Upper lobe of left lung (tissue), 4 donors: Measurements from ENCODE around the gene CNTNAP4.

Experiments
- EP300 ChIP-seq, 4 donors: sonication (generic); formaldehyde crosslinking; IDR thresholded peaks; one replicate each; pipeline ENCODE4 v1.5.1; 2017; ENCODE audit warnings: antibody characterized with exemption in 4 of 4, control low read depth in 2 of 4
- POLR2A ChIP-seq, 4 donors: fragments of 450-650 bp; IDR thresholded peaks; one replicate each; pipeline ENCODE4 v1.5.1; 2016 to 2017; ENCODE audit warnings: antibody characterized with exemption in 4 of 4, mild to moderate bottlenecking in 2 of 4
- POLR2AphosphoS5 ChIP-seq, 2 donors: sonication (generic); formaldehyde crosslinking; IDR thresholded peaks; one replicate each; pipeline ENCODE4 v1.5.1; 2017; ENCODE audit warnings: antibody characterized with exemption in 2 of 2
- TF ChIP-seq, protein P1 (sequence below), 6 experiments: fragments of 450-650 bp in 4 of 6; fragments of 200-600 bp in 2 of 6; sonication (generic) in 2 of 6; IDR thresholded peaks; one replicate each; pipeline ENCODE4 v1.5.1; 2016 to 2019; ENCODE audit warnings: antibody characterized with exemption in 6 of 6

DNA sequence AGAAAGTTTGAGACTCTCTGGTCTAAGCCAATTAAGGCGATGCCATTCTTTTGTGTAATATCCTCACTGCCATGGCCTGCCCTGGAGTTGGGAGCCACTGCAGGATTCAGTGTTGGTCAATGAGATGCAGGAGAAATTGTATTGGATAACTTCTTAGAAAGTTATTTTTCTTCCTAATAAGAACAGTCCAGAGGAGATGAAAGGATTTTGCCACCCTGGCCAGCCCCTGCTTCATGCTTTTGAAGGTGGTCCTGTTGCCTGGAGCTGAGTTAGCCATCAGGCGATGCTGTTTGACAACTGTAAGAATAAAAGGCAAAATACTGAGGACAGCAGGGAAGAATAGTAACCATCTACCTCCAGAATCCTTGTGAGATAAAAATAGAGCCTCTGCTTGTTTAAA, 35.4 kb upstream of the CNTNAP4 start:
- TF ChIP-seq POLR2AphosphoS5 (IDR thresholded peaks at IDR 0.05) (no peak), EP300 (IDR thresholded peaks at IDR 0.05) (no peak), POLR2A (IDR thresholded peaks at IDR 0.05) (no peak)
- TF ChIP-seq, protein P1, sequence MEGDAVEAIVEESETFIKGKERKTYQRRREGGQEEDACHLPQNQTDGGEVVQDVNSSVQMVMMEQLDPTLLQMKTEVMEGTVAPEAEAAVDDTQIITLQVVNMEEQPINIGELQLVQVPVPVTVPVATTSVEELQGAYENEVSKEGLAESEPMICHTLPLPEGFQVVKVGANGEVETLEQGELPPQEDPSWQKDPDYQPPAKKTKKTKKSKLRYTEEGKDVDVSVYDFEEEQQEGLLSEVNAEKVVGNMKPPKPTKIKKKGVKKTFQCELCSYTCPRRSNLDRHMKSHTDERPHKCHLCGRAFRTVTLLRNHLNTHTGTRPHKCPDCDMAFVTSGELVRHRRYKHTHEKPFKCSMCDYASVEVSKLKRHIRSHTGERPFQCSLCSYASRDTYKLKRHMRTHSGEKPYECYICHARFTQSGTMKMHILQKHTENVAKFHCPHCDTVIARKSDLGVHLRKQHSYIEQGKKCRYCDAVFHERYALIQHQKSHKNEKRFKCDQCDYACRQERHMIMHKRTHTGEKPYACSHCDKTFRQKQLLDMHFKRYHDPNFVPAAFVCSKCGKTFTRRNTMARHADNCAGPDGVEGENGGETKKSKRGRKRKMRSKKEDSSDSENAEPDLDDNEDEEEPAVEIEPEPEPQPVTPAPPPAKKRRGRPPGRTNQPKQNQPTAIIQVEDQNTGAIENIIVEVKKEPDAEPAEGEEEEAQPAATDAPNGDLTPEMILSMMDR (IDR thresholded peaks at IDR 0.05) = no peak
